GM23338 (cell line): ENCODE data around the gene CAND1. TPM values are rescaled to one million over a fixed set of nuclear protein-coding genes. Genes with fewer than 3 reads are reported as not detected.

Experiments used
- ATAC-seq: fragments of 200-7000 bp; cut with Tn5 transposase; 3 replicates; pipeline ENCODE4 v1.9.1; 2020
- DNase-seq: peaks from one replicate; pipeline ENCODE4 v3.0.0-alpha.2; 2015; ENCODE audit warnings: low spot score
- H2AFZ ChIP-seq: fragments of 200-600 bp; sonication (generic); 2 replicates; pipeline ENCODE4 v1.8.0; 2016; ENCODE audit warnings: antibody characterized with exemption, mild to moderate bottlenecking, moderate library complexity
- H3F3A ChIP-seq: fragments of 200-600 bp; sonication (generic); replicated peaks from 2 replicates; pipeline ENCODE4 v1.8.0; 2017; ENCODE audit warnings: antibody characterized with exemption, mixed run types, low read depth
- H3K27ac ChIP-seq: fragments of 200-600 bp; sonication (generic); 2 replicates; pipeline ENCODE4 v1.6.1; 2016; ENCODE audit warnings: low read depth
- H3K27me3 ChIP-seq: fragments of 200-600 bp; sonication (generic); 2 replicates; pipeline ENCODE4 v1.8.0; 2016; ENCODE audit warnings: mild to moderate bottlenecking, mixed run types, moderate library complexity; ENCODE audit not compliant: insufficient read depth
- H3K36me3 ChIP-seq: fragments of 200-600 bp; sonication (generic); 2 replicates; pipeline ENCODE4 v1.8.0; 2016; ENCODE audit warnings: mild to moderate bottlenecking; ENCODE audit not compliant: insufficient read depth
- H3K4me1 ChIP-seq: fragments of 200-600 bp; sonication (generic); 2 replicates; pipeline ENCODE4 v1.8.0; 2016; ENCODE audit warnings: mild to moderate bottlenecking, moderate library complexity; ENCODE audit not compliant: insufficient read depth
- H3K4me2 ChIP-seq: fragments of 200-600 bp; sonication (generic); 2 replicates; pipeline ENCODE4 v1.7.1; 2017; ENCODE audit warnings: mixed run types
- H3K4me3 ChIP-seq: fragments of 200-600 bp; sonication (generic); 2 replicates; pipeline ENCODE4 v1.6.1; 2016; ENCODE audit warnings: mixed run types
- H3K79me2 ChIP-seq: fragments of 200-600 bp; sonication (generic); replicated peaks from 2 replicates; pipeline ENCODE4 v1.8.0; 2017; ENCODE audit warnings: mild to moderate bottlenecking; ENCODE audit not compliant: insufficient read depth
- H3K9me2 ChIP-seq: fragments of 200-600 bp; sonication (generic); 2 replicates; pipeline ENCODE4 v1.8.0; 2017; ENCODE audit not compliant: insufficient read depth
- H4K20me1 ChIP-seq: fragments of 200-600 bp; sonication (generic); replicated peaks from 2 replicates; pipeline ENCODE4 v1.8.0; 2017; ENCODE audit warnings: mild to moderate bottlenecking; ENCODE audit not compliant: insufficient read depth
- H3K27ac Mint-ChIP-seq: 2 replicates; pipeline ENCODE4 v1.8.0; 2020; ENCODE audit warnings: inconsistent platforms, mild to moderate bottlenecking, moderate library complexity, mixed read lengths
- H3K27me3 Mint-ChIP-seq: 3 replicates; pipeline ENCODE4 v1.8.0; 2022; ENCODE audit warnings: low read depth, mild to moderate bottlenecking, moderate library complexity, mixed read lengths, inconsistent platforms; ENCODE audit not compliant: insufficient read depth, poor library complexity
- H3K36me3 Mint-ChIP-seq: 3 replicates; pipeline ENCODE4 v1.8.0; 2021; ENCODE audit warnings: low read depth, mild to moderate bottlenecking, inconsistent platforms, moderate library complexity, mixed read lengths
- H3K4me1 Mint-ChIP-seq: 3 replicates; pipeline ENCODE4 v1.8.0; 2020; ENCODE audit warnings: mild to moderate bottlenecking, inconsistent platforms, mixed read lengths
- H3K4me3 Mint-ChIP-seq: 3 replicates; pipeline ENCODE4 v1.8.0; 2021; ENCODE audit warnings: moderate library complexity, mild to moderate bottlenecking, inconsistent platforms, mixed read lengths
- H3K9me3 Mint-ChIP-seq: 3 replicates; pipeline ENCODE4 v1.8.0; 2020; ENCODE audit warnings: moderate library complexity, mild to moderate bottlenecking, inconsistent platforms, mixed read lengths
- CTCF ChIP-seq, 2 experiments: fragments of 200-600 bp in 1 of 2; sonication (generic) in 1 of 2; conservative IDR thresholded peaks; 2 replicates each; pipeline versions ENCODE4 v1.5.1 to v1.6.1; 2016 to 2017; ENCODE audit warnings: antibody characterized with exemption in 2 of 2, low read depth in 2 of 2, mild to moderate bottlenecking in 2 of 2, moderate library complexity in 1 of 2
- ZNF462 ChIP-seq: fragments of 250-450 bp; sonication (Bioruptor Pico); IDR thresholded peaks from 2 replicates; pipeline ENCODE4 v1.5.0; 2020; ENCODE audit warnings: mild to moderate bottlenecking, moderate library complexity
- polyA plus RNA-seq: library from polyadenylated mRNA; unstranded; fragments of >200 nt; fragmentation: Nextera tagmentation; extraction: Ambion mirVana; gene quantifications from 2 replicates; pipeline ENCODE4 v1.2.1, GENCODE V29; 2016
- total RNA-seq: library from RNA; depleted of rRNA; stranded (reverse); fragments of >200 nt; shearing (Covaris generic); gene quantifications from 2 replicates; pipeline ENCODE4 v1.2.3, GENCODE V29; 2014

Gene CAND1
- total and polyA plus RNA-seq, 2 experiments from 2014 or later, result 71.4 to 151 TPM

GRCh38 chr12:67357376-67358125 lies 88.4 kb downstream of the CAND1 start:
- ATAC-seq (no peak), DNase-seq (no peak)
- TF ChIP-seq ZNF462 (CRISPR knock-in tag), result no peak
- TF ChIP-seq CTCF (conservative IDR thresholded peaks at IDR 0.05; ENCODE audit: low read depth in 2 of 2), result no peak
- Histone ChIP-seq H3K4me1 (0 out of 2 replicates have a peak, but pooled peaks cover 3% of the 10 kb centered on the region), H3K4me2 (no peak overlapping the region), H3K4me3 (no peak overlapping the region), H2AFZ (no peak overlapping the region), H3K27ac (no peak overlapping the region), H3K79me2 (no peaks in the 10 kb centered on the region), H3K36me3 (no peaks in the 10 kb centered on the region), H3K27me3 (no peaks in the 10 kb centered on the region), H3K9me2 (no peaks in the 10 kb centered on the region), H4K20me1 (no peaks in the 10 kb centered on the region), H3F3A (no peaks in the 10 kb centered on the region)
- H3K4me3 Mint-ChIP-seq, result no peak overlapping the region
- H3K9me3 Mint-ChIP-seq, result no peaks in the 10 kb centered on the region; the same call in 2 of the 3 replicates
- no peak overlapping the region for H3K27ac Mint-ChIP-seq
- peaks cover 2% of the 10 kb centered on the region for H3K27me3 Mint-ChIP-seq
- H3K4me1 Mint-ChIP-seq, result peaks cover 22% of the 10 kb centered on the region
- peaks cover 4% of the 10 kb centered on the region; the same call in 2 of the 3 replicates for H3K36me3 Mint-ChIP-seq
